Right atrium auricular region (tissue), 2 donors: ENCODE data around the gene CTNND2. TPM values are rescaled to one million over a fixed set of nuclear protein-coding genes. Genes with fewer than 3 reads are reported as not detected.

ENCODE experiments used
- DNase-seq: peaks from one replicate; pipeline ENCODE4 v3.0.0-alpha.2; 2019; ENCODE audit warnings: low spot score
- H3K27ac ChIP-seq, 2 donors: fragments of 200-600 bp; sonication (generic); 1 replicate in 1 of 2; 2 replicates in 1 of 2; pipeline ENCODE4 v1.5.1; 2016 to 2019
- H3K27me3 ChIP-seq, 2 donors: fragments of 200-600 bp; sonication (generic); one replicate each; pipeline versions ENCODE4 v1.5.1 to v1.6.0; 2017 to 2019
- H3K36me3 ChIP-seq: fragments of 200-600 bp; sonication (generic); one replicate; pipeline ENCODE4 v1.5.1; 2016
- H3K4me1 ChIP-seq, 2 donors: fragments of 200-600 bp; sonication (generic); one replicate each; pipeline versions ENCODE4 v1.5.1 to v1.6.0; 2017 to 2019
- H3K4me3 ChIP-seq, 2 donors: fragments of 200-600 bp; sonication (generic); 1 replicate in 1 of 2; 2 replicates in 1 of 2; pipeline ENCODE4 v1.5.1; 2017 to 2019; ENCODE audit warnings: mild to moderate bottlenecking in 1 of 2, moderate library complexity in 1 of 2
- H3K9me3 ChIP-seq, 2 donors: fragments of 200-600 bp; sonication (generic); one replicate each; pipeline ENCODE4 v1.5.1; 2019
- CTCF ChIP-seq, 2 donors: fragments of 200-600 bp; sonication (generic); IDR thresholded peaks; one replicate each; pipeline ENCODE4 v1.5.1; 2019; ENCODE audit warnings: antibody characterized with exemption in 2 of 2
- total RNA-seq, 2 donors: library from RNA; depleted of rRNA; stranded (reverse); fragments of >200 nt; gene quantifications; one replicate each; pipeline ENCODE4 v1.1.0, GENCODE V29; 2016

CTNND2 gene
- total RNA-seq, 2 donors from 2014 or later = 8.6 to 9.0 TPM

- H3K27ac ChIP-seq = no peak overlapping the region
- no peak overlapping the region for H3K4me3 ChIP-seq
- no peak for TF ChIP-seq CTCF (IDR thresholded peaks at IDR 0.05)
- no peaks in the 10 kb centered on the region for H3K4me1 ChIP-seq
- no peaks in the 10 kb centered on the region for H3K9me3 ChIP-seq
- H3K27me3 ChIP-seq = no peaks in the 10 kb centered on the region
- H3K36me3 ChIP-seq = no peaks in the 10 kb centered on the region
- no peak for DNase-seq
Measured at GRCh38 chr5:11128021-11128420, 776.2 kb downstream of the CTNND2 start.

- no peaks in the 10 kb centered on the region for H3K36me3 ChIP-seq
- no peak overlapping the region for H3K4me3 ChIP-seq
- no peak for DNase-seq
- H3K27ac ChIP-seq = no peak overlapping the region
- no peak for TF ChIP-seq CTCF (IDR thresholded peaks at IDR 0.05)
- no peaks in the 10 kb centered on the region for H3K27me3 ChIP-seq
- no peaks in the 10 kb centered on the region for H3K4me1 ChIP-seq
- H3K9me3 ChIP-seq = no peaks in the 10 kb centered on the region
Measured at GRCh38 chr5:11126844-11127243, 777.4 kb downstream of the CTNND2 start.

GRCh38 chr5:11121885-11122284, 782.4 kb downstream of the CTNND2 start:
- Histone ChIP-seq H3K27me3 (no peaks in the 10 kb centered on the region), H3K9me3 (no peaks in the 10 kb centered on the region), H3K36me3 (no peaks in the 10 kb centered on the region), H3K27ac (no peak overlapping the region), H3K4me1 (no peaks in the 10 kb centered on the region), H3K4me3 (no peak overlapping the region)
- DNase-seq = no peak
- no peak for TF ChIP-seq CTCF (IDR thresholded peaks at IDR 0.05)

- H3K27ac ChIP-seq = no peak overlapping the region
- TF ChIP-seq CTCF (IDR thresholded peaks at IDR 0.05) = no peak
- H3K27me3 ChIP-seq = no peaks in the 10 kb centered on the region
- no peak for DNase-seq
- H3K9me3 ChIP-seq = no peaks in the 10 kb centered on the region
- H3K4me3 ChIP-seq = no peak overlapping the region
- no peaks in the 10 kb centered on the region for H3K36me3 ChIP-seq
- no peaks in the 10 kb centered on the region for H3K4me1 ChIP-seq
Measured at GRCh38 chr5:11110128-11110527, 794.1 kb downstream of the CTNND2 start.

GRCh38 chr5:11105696-11106095, 798.5 kb downstream of the CTNND2 start:
- H3K27ac ChIP-seq = no peak overlapping the region
- H3K4me1 ChIP-seq = no peaks in the 10 kb centered on the region
- H3K27me3 ChIP-seq = no peaks in the 10 kb centered on the region
- H3K9me3 ChIP-seq = no peaks in the 10 kb centered on the region
- H3K4me3 ChIP-seq = no peak overlapping the region
- H3K36me3 ChIP-seq = no peaks in the 10 kb centered on the region
- no peak for TF ChIP-seq CTCF (IDR thresholded peaks at IDR 0.05)
- no peak for DNase-seq

- Histone ChIP-seq H3K9me3 (no peaks in the 10 kb centered on the region), H3K27me3 (no peaks in the 10 kb centered on the region), H3K4me1 (no peaks in the 10 kb centered on the region), H3K4me3 (no peak overlapping the region), H3K27ac (no peak overlapping the region), H3K36me3 (no peaks in the 10 kb centered on the region)
- DNase-seq = no peak
- no peak for TF ChIP-seq CTCF (IDR thresholded peaks at IDR 0.05)
Measured at GRCh38 chr5:11104651-11105112, 799.6 kb downstream of the CTNND2 start.
